Neural cell (in vitro differentiated cells): ENCODE results near the gene AGBL1. TPM values are rescaled to one million over a fixed set of nuclear protein-coding genes. Genes with fewer than 3 reads are reported as not detected.
"Not testable (repeated sequence)": the region's sequence is repeated elsewhere in the genome, so short reads cannot be mapped to it uniquely, and the experiment has no call there.

ENCODE experiments used
- H2AFZ ChIP-seq: fragments of 200-600, 300-800 bp; sonication (generic), shearing (Covaris generic); 2 replicates; pipeline ENCODE4 v1.6.0; 2014; ENCODE audit warnings: low read depth, mild to moderate bottlenecking, antibody characterized with exemption, low read length, moderate library complexity
- H3F3A ChIP-seq: fragments of 200-600 bp; shearing (Covaris generic); 2 replicates; pipeline ENCODE4 v1.6.1; 2016; ENCODE audit warnings: mild to moderate bottlenecking, moderate library complexity, mixed read lengths, antibody characterized with exemption, low read length; ENCODE audit not compliant: insufficient read depth, poor library complexity, severe bottlenecking
- H3K27ac ChIP-seq: fragments of 200-600, 300-800 bp; sonication (generic), shearing (Covaris generic); 2 replicates; pipeline ENCODE4 v1.5.1; 2014; ENCODE audit warnings: mild to moderate bottlenecking, low read length, moderate library complexity
- H3K27me3 ChIP-seq: fragments of 300-800, 200-600 bp; sonication (generic), shearing (Covaris generic); 2 replicates; pipeline ENCODE4 v1.6.0; 2014; ENCODE audit warnings: mild to moderate bottlenecking, low read depth, low read length, moderate library complexity; ENCODE audit not compliant: insufficient read depth
- H3K36me3 ChIP-seq: fragments of 300-800, 200-600 bp; sonication (generic), shearing (Covaris generic); 2 replicates; pipeline ENCODE4 v1.5.1; 2014; ENCODE audit warnings: mild to moderate bottlenecking, antibody characterized with exemption, low read length, moderate library complexity; ENCODE audit not compliant: insufficient read depth
- H3K4me2 ChIP-seq: fragments of 300-800, 200-600 bp; sonication (generic), shearing (Covaris generic); 2 replicates; pipeline ENCODE4 v1.6.0; 2014; ENCODE audit warnings: mild to moderate bottlenecking, low read length
- H3K4me3 ChIP-seq: fragments of 300-800, 200-600 bp; sonication (generic), shearing (Covaris generic); 2 replicates; pipeline ENCODE4 v1.5.1; 2014; ENCODE audit warnings: mild to moderate bottlenecking, low read length, moderate library complexity
- H3K79me2 ChIP-seq: fragments of 200-600 bp; shearing (Covaris generic); replicated peaks from 2 replicates; pipeline ENCODE4 v1.6.0; 2014; ENCODE audit warnings: mild to moderate bottlenecking, low read length, moderate library complexity; ENCODE audit not compliant: insufficient read depth
- H3K9ac ChIP-seq: fragments of 300-800, 200-600 bp; sonication (generic), shearing (Covaris generic); 2 replicates; pipeline ENCODE4 v1.6.1; 2016; ENCODE audit warnings: mild to moderate bottlenecking, low read length, mixed read lengths
- H3K9me2 ChIP-seq: fragments of 200-600 bp; shearing (Covaris generic); 2 replicates; pipeline ENCODE4 v1.6.1; 2016; ENCODE audit warnings: mild to moderate bottlenecking, low read length, mixed read lengths; ENCODE audit not compliant: insufficient read depth
- H3K9me3 ChIP-seq: fragments of 200-600, 300-800 bp; sonication (generic), shearing (Covaris generic); 2 replicates; pipeline ENCODE4 v1.6.1; 2016; ENCODE audit warnings: mild to moderate bottlenecking, mixed run types, low read length, moderate library complexity, mixed read lengths
- H4K20me1 ChIP-seq: fragments of 200-600 bp; shearing (Covaris generic); 2 replicates; pipeline ENCODE4 v1.6.1; 2016; ENCODE audit warnings: mild to moderate bottlenecking, mixed run types; ENCODE audit not compliant: insufficient read depth
- EP300 ChIP-seq: fragments of 450-650 bp; conservative IDR thresholded peaks from 2 replicates; pipeline ENCODE4 v1.6.1; 2014; ENCODE audit warnings: antibody characterized with exemption, mild to moderate bottlenecking, moderate library complexity; ENCODE audit not compliant: poor library complexity, severe bottlenecking
- EZH2 ChIP-seq: fragments of 200-600, 300-800 bp; shearing (Covaris generic), sonication (generic); IDR thresholded peaks from 2 replicates; pipeline ENCODE4 v1.6.1; 2014; ENCODE audit warnings: antibody characterized with exemption, low read length, borderline replicate concordance, mild to moderate bottlenecking; ENCODE audit not compliant: insufficient read depth, poor library complexity, severe bottlenecking
- MXI1 ChIP-seq: fragments of 450-650 bp; conservative IDR thresholded peaks from 2 replicates; pipeline ENCODE4 v1.6.1; 2014; ENCODE audit warnings: antibody characterized with exemption, mild to moderate bottlenecking; ENCODE audit not compliant: poor library complexity, severe bottlenecking
- POLR2AphosphoS5 ChIP-seq: IDR thresholded peaks from 2 replicates; pipeline ENCODE4 v1.6.1; 2012
- RAD21 ChIP-seq: fragments of 450-650 bp; conservative IDR thresholded peaks from 2 replicates; pipeline ENCODE4 v1.6.1; 2014; ENCODE audit warnings: antibody characterized with exemption, mild to moderate bottlenecking, moderate library complexity
- SMC3 ChIP-seq: fragments of 450-650 bp; conservative IDR thresholded peaks from 2 replicates; pipeline ENCODE4 v1.6.1; 2014; ENCODE audit warnings: antibody characterized with exemption, mild to moderate bottlenecking, moderate library complexity; ENCODE audit not compliant: poor library complexity
- TAF1 ChIP-seq: IDR thresholded peaks from 2 replicates; pipeline ENCODE4 v1.6.1; 2012; ENCODE audit warnings: low read depth
- polyA plus RNA-seq: library from polyadenylated mRNA; depleted of rRNA; stranded (reverse); fragments of >200 nt; gene quantifications from 2 replicates; pipeline ENCODE4 v1.2.3, GENCODE V29; 2014
- TF ChIP-seq, protein P1 (sequence below): fragments of 450-650 bp; IDR thresholded peaks from 2 replicates; pipeline ENCODE4 v1.5.1; 2014; ENCODE audit warnings: antibody characterized with exemption, mild to moderate bottlenecking, moderate library complexity; ENCODE audit not compliant: poor library complexity, severe bottlenecking
- TF ChIP-seq, protein P2 (sequence below): IDR thresholded peaks from 2 replicates; pipeline ENCODE4 v1.6.1; 2012; ENCODE audit warnings: borderline replicate concordance

AGBL1 gene
- polyA plus RNA-seq, 1 donor from 2014 or later, result 0.12 TPM

DNA sequence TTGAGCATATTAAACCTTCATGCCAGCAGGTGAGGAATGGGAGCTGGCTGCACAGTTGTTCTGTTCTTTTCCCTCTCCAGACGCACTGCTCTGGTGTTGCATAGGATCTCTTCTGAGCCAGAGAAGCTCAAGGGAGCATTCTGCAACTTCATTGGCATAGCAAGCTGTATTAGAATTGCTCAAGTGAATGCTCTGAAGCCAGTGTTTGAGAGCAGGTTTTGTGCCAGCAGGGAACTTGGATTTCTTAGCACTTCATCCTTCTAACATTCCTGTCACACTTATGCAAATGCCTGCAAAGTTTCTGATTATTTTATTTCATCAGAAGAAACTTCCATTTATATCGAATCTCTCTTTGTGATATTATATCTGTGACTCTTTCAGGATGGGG lies 366.6 kb downstream of the AGBL1 start:
- TF ChIP-seq EZH2, result no peak
- TF ChIP-seq, protein P1, sequence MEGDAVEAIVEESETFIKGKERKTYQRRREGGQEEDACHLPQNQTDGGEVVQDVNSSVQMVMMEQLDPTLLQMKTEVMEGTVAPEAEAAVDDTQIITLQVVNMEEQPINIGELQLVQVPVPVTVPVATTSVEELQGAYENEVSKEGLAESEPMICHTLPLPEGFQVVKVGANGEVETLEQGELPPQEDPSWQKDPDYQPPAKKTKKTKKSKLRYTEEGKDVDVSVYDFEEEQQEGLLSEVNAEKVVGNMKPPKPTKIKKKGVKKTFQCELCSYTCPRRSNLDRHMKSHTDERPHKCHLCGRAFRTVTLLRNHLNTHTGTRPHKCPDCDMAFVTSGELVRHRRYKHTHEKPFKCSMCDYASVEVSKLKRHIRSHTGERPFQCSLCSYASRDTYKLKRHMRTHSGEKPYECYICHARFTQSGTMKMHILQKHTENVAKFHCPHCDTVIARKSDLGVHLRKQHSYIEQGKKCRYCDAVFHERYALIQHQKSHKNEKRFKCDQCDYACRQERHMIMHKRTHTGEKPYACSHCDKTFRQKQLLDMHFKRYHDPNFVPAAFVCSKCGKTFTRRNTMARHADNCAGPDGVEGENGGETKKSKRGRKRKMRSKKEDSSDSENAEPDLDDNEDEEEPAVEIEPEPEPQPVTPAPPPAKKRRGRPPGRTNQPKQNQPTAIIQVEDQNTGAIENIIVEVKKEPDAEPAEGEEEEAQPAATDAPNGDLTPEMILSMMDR, result no peak
- no peak for TF ChIP-seq EP300
- no peak for TF ChIP-seq RAD21
- TF ChIP-seq POLR2AphosphoS5, result no peak
- TF ChIP-seq SMC3, result no peak
- no peak for TF ChIP-seq MXI1
- TF ChIP-seq, protein P2, sequence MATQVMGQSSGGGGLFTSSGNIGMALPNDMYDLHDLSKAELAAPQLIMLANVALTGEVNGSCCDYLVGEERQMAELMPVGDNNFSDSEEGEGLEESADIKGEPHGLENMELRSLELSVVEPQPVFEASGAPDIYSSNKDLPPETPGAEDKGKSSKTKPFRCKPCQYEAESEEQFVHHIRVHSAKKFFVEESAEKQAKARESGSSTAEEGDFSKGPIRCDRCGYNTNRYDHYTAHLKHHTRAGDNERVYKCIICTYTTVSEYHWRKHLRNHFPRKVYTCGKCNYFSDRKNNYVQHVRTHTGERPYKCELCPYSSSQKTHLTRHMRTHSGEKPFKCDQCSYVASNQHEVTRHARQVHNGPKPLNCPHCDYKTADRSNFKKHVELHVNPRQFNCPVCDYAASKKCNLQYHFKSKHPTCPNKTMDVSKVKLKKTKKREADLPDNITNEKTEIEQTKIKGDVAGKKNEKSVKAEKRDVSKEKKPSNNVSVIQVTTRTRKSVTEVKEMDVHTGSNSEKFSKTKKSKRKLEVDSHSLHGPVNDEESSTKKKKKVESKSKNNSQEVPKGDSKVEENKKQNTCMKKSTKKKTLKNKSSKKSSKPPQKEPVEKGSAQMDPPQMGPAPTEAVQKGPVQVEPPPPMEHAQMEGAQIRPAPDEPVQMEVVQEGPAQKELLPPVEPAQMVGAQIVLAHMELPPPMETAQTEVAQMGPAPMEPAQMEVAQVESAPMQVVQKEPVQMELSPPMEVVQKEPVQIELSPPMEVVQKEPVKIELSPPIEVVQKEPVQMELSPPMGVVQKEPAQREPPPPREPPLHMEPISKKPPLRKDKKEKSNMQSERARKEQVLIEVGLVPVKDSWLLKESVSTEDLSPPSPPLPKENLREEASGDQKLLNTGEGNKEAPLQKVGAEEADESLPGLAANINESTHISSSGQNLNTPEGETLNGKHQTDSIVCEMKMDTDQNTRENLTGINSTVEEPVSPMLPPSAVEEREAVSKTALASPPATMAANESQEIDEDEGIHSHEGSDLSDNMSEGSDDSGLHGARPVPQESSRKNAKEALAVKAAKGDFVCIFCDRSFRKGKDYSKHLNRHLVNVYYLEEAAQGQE, result no peak
- Histone ChIP-seq H3K4me2 (no peak overlapping the region), H2AFZ (no peak overlapping the region), H4K20me1 (no peaks in the 10 kb centered on the region), H3K36me3 (no peaks in the 10 kb centered on the region), H3K79me2 (no peaks in the 10 kb centered on the region), H3F3A (no peaks in the 10 kb centered on the region), H3K27ac (peak overlapping the region; percentile 55), H3K9ac (peak overlapping the region; percentile 2), H3K9me2 (no peaks in the 10 kb centered on the region), H3K9me3 (no peaks in the 10 kb centered on the region), H3K27me3 (no peaks in the 10 kb centered on the region), H3K4me3 (no peak overlapping the region)

DNA sequence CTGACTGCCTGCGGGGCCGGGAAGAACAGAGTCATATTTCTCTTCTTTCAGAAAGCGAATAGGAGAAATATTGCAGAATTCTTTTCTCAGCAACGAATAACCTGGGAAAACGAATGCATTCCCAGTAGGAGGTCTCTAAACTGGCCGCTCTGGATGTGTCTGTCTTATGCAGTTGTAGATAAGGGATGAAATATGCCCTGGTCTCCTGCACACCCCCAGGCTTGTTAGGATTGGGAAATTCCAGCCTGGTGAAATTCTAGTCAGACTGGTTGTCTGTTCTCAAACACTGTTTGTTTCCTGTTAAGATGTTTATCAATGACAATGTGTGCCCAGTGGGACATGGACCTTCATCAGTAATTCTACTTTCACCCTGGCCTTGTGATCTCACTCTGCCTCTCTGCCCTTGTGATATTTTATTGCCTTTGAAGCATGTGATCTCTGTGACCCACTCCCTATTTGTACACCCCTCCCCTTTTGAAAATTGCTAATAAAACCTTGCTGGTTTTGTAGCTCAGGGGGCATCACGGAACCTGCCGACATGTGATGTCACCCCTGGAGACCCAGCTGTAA lies 385.9 kb downstream of the AGBL1 start:
- H3F3A ChIP-seq, H3K9ac ChIP-seq, H3K9me3 ChIP-seq: not testable (repeated sequence)

DNA sequence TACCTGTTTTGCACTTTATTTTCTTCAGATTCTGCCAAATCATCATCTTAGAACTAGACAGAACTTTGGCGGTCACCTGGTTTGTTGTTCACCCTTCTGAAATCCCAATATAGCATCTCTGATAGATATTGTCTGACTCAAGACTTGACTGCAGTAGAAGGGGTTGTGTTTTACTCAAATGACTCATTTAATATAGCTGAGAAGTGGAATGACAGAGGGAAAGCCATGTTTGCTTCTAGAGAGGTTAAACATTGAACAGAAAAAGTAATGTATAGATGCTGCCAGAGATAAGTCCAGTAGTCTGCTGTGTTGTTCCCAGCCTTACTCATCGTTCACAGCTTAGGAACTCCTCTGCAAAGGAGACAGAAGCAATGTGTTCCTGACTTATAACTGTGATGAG lies 402.0 kb downstream of the AGBL1 start:
- Histone ChIP-seq H3K27me3 (no peaks in the 10 kb centered on the region), H3K9ac (no peak overlapping the region), H2AFZ (no peak overlapping the region), H3K4me3 (no peak overlapping the region), H3F3A (no peaks in the 10 kb centered on the region), H3K9me2 (no peaks in the 10 kb centered on the region), H3K27ac (no peak overlapping the region), H3K9me3 (no peaks in the 10 kb centered on the region), H3K36me3 (no peaks in the 10 kb centered on the region), H3K4me2 (no peak overlapping the region), H3K79me2 (no peaks in the 10 kb centered on the region), H4K20me1 (no peaks in the 10 kb centered on the region)
- TF ChIP-seq SMC3 (no peak), EZH2 (no peak), POLR2AphosphoS5 (no peak), TAF1 (no peak), MXI1 (no peak), RAD21 (no peak), EP300 (no peak)
- TF ChIP-seq, protein P2, result no peak
- TF ChIP-seq, protein P1, result no peak

More for the DNA sequence above, 385.9 kb downstream of the AGBL1 start:
- not testable (repeated sequence) for H3K4me3 ChIP-seq, H3K79me2 ChIP-seq, H3K9me2 ChIP-seq, H3K27ac ChIP-seq, H4K20me1 ChIP-seq, H3K27me3 ChIP-seq, H3K4me2 ChIP-seq, H3K36me3 ChIP-seq, H2AFZ ChIP-seq
